Caco-2 (cell line): ENCODE data around the gene C1QA. TPM values are rescaled to one million over a fixed set of nuclear protein-coding genes. Genes with fewer than 3 reads are reported as not detected.

Experiments used
- BruUV-seq: library from RNA; stranded (reverse); fragments of 400-500 nt; replicated peaks from 2 replicates; lab custom pipeline; 2021; lab: Mats Ljungman, UMichigan
- CTCF ChIA-PET: fragments of 300-600 bp; sonication (Branson Sonifier 250); formaldehyde crosslinking; loops from one replicate; lab custom pipeline; 2022; ENCODE audit warnings: antibody characterized with exemption; lab: Charles Lee
- POLR2A ChIA-PET: fragments of 300-600 bp; sonication (Branson Sonifier 250); formaldehyde crosslinking; loops from one replicate; lab custom pipeline; 2022; ENCODE audit warnings: antibody characterized with exemption; lab: Charles Lee
- DNase-seq, 2 experiments: peaks; one replicate each; pipeline versions ENCODE4 v3.0.0 to v3.0.0-alpha.2; 2020 to 2022
- H3K27me3 ChIP-seq: replicated peaks from 2 replicates; pipeline ENCODE4 v1.6.0; 2011; ENCODE audit warnings: low read length; ENCODE audit not compliant: control insufficient read depth, insufficient read depth
- H3K36me3 ChIP-seq: 2 replicates; pipeline ENCODE4 v1.5.1; 2011; ENCODE audit warnings: low read length; ENCODE audit not compliant: control insufficient read depth, insufficient read depth
- H3K4me1 ChIP-seq: fragments of 250-450 bp; sonication (Bioruptor Pico); 2 replicates; pipeline ENCODE4 v1.5.1; 2020; ENCODE audit warnings: mild to moderate bottlenecking
- H3K4me3 ChIP-seq: 2 replicates; pipeline ENCODE4 v1.5.1; 2011; ENCODE audit warnings: low read depth, mild to moderate bottlenecking, control low read depth, low read length
- H3K9me3 ChIP-seq: fragments of 250-450 bp; sonication (Bioruptor Pico); 2 replicates; pipeline ENCODE4 v1.5.1; 2020; ENCODE audit warnings: mild to moderate bottlenecking, moderate library complexity
- H3K27ac Mint-ChIP-seq: one replicate; pipeline ENCODE4 v1.8.0; 2022; ENCODE audit warnings: mixed read lengths; ENCODE audit not compliant: unreplicated experiment
- H3K27me3 Mint-ChIP-seq: one replicate; pipeline ENCODE4 v1.8.0; 2022; ENCODE audit warnings: mixed read lengths; ENCODE audit not compliant: insufficient read depth, unreplicated experiment
- H3K36me3 Mint-ChIP-seq: one replicate; pipeline ENCODE4 v1.8.0; 2022; ENCODE audit warnings: mild to moderate bottlenecking, mixed read lengths; ENCODE audit not compliant: insufficient read depth, unreplicated experiment
- H3K4me1 Mint-ChIP-seq: one replicate; pipeline ENCODE4 v1.8.0; 2022; ENCODE audit warnings: low read depth, mixed read lengths; ENCODE audit not compliant: unreplicated experiment
- H3K4me3 Mint-ChIP-seq: one replicate; pipeline ENCODE4 v1.8.0; 2022; ENCODE audit warnings: mild to moderate bottlenecking, moderate library complexity, mixed read lengths; ENCODE audit not compliant: unreplicated experiment
- H3K9me3 Mint-ChIP-seq: one replicate; pipeline ENCODE4 v1.8.0; 2022; ENCODE audit warnings: mixed read lengths; ENCODE audit not compliant: unreplicated experiment
- CTCF ChIP-seq, 2 experiments: fragments of 200-600 bp in 1 of 2; IDR thresholded peaks; 1 replicate in 1 of 2; 2 replicates in 1 of 2; pipeline versions ENCODE4 v1.5.1 to v1.8.0; 2011 to 2022; ENCODE audit warnings: antibody characterized with exemption in 1 of 2, control low read depth in 1 of 2, inconsistent platforms in 1 of 2, low read depth in 1 of 2, low read length in 1 of 2, mild to moderate bottlenecking in 1 of 2, moderate library complexity in 1 of 2; ENCODE audit not compliant: insufficient read depth in 1 of 2, severe bottlenecking in 1 of 2, unreplicated experiment in 1 of 2
- intact Hi-C: fragments of 100-400 bp; cut with micrococcal nuclease; formaldehyde crosslinking; loops from one replicate; pipeline ENCODE4 v1.10.0; 2022; ENCODE audit not compliant: unreplicated experiment
- total RNA-seq: library from RNA; stranded (reverse); gene quantifications from 2 replicates; pipeline ENCODE4 v1.2.3, GENCODE V29; 2022

C1QA gene
- total RNA-seq, 1 experiment from 2014 or later: not detected

GRCh38 chr1:22651941-22652856 lies 15.8 kb downstream of the C1QA start:
- H3K4me1 Mint-ChIP-seq: no peaks in the 10 kb centered on the region
- no peaks in the 10 kb centered on the region for H3K9me3 Mint-ChIP-seq
- ChIA-PET CTCF (interaction anchor here (0.5 kb wide), 1 partner anchor 51 kb away, joined by 3 read pairs; no protein-coding TSS in a partner anchor), POLR2A (interaction anchor here (0.7 kb wide), 1 partner anchor 10 kb away, joined by 3 read pairs; no protein-coding TSS in a partner anchor)
- peaks cover 7% of the 10 kb centered on the region for H3K27me3 Mint-ChIP-seq
- Histone ChIP-seq H3K9me3 (no peaks in the 10 kb centered on the region), H3K4me3 (no peak overlapping the region), H3K36me3 (no peaks in the 10 kb centered on the region), H3K27me3 (no peaks in the 10 kb centered on the region), H3K4me1 (no peaks in the 10 kb centered on the region)
- no peaks in the 10 kb centered on the region for H3K36me3 Mint-ChIP-seq
- BruUV-seq: no TSS peak
- no peak overlapping the region for H3K27ac Mint-ChIP-seq
- TF ChIP-seq CTCF (IDR thresholded peaks at IDR 0.05; ENCODE audit: insufficient read depth in 1 of 2, low read depth in 1 of 2, low read length in 1 of 2, severe bottlenecking in 1 of 2, unreplicated experiment in 1 of 2): no peak
- DNase-seq: no peak
- H3K4me3 Mint-ChIP-seq: no peak overlapping the region
- intact Hi-C loops: no loop called here

- BruUV-seq: no TSS peak
- intact Hi-C loops: no loop called here
- no peak for DNase-seq
- Mint-ChIP-seq H3K27ac (no peak within 1 kb of the TSS), H3K4me3 (no peak within 1 kb of the TSS), H3K9me3 (no peaks in the 10 kb centered on the region), H3K4me1 (no peaks in the 10 kb centered on the region), H3K36me3 (no peaks in the 10 kb centered on the region), H3K27me3 (peaks cover 10% of the 10 kb centered on the region)
- H3K36me3 ChIP-seq: no peaks in the 10 kb centered on the region
- ChIA-PET CTCF (no interaction called here), POLR2A (no interaction called here)
- no peaks in the 10 kb centered on the region for H3K4me1 ChIP-seq
- H3K27me3 ChIP-seq: no peaks in the 10 kb centered on the region
- no peak within 1 kb of the TSS for H3K4me3 ChIP-seq
- H3K9me3 ChIP-seq: no peaks in the 10 kb centered on the region
- no peak for TF ChIP-seq CTCF (IDR thresholded peaks at IDR 0.05; ENCODE audit: insufficient read depth in 1 of 2, low read depth in 1 of 2, low read length in 1 of 2, severe bottlenecking in 1 of 2, unreplicated experiment in 1 of 2)
These were observed 16.5 kb downstream of the C1QA start, which contains the start of gene C1QB for GRCh38 chr1:22652881-22653316. C1QB (plus strand) TSS chr1:22653236; CDS start chr1:22659463, 6,227 bp downstream.

- no peaks in the 10 kb centered on the region for H3K36me3 ChIP-seq
- no TSS peak for BruUV-seq
- H3K9me3 ChIP-seq: no peaks in the 10 kb centered on the region
- no peak overlapping the region for H3K4me3 Mint-ChIP-seq
- H3K27me3 ChIP-seq: no peaks in the 10 kb centered on the region
- TF ChIP-seq CTCF (IDR thresholded peaks at IDR 0.05; ENCODE audit: insufficient read depth in 1 of 2, low read depth in 1 of 2, low read length in 1 of 2, severe bottlenecking in 1 of 2, unreplicated experiment in 1 of 2): peak in 1 of 2 experiments; percentile 24
- H3K27me3 Mint-ChIP-seq: peaks cover 10% of the 10 kb centered on the region
- no peak overlapping the region for H3K27ac Mint-ChIP-seq
- no peak for DNase-seq
- intact Hi-C loops: no loop called here
- H3K4me1 Mint-ChIP-seq: no peaks in the 10 kb centered on the region
- no peaks in the 10 kb centered on the region for H3K9me3 Mint-ChIP-seq
- ChIA-PET CTCF (interaction anchor here (0.6 to 0.7 kb wide), 2 partner anchors 54 to 1324 kb away, joined by 3 to 10 read pairs; no protein-coding TSS in a partner anchor), POLR2A (no interaction called here)
- H3K36me3 Mint-ChIP-seq: no peaks in the 10 kb centered on the region
- H3K4me3 ChIP-seq: no peak overlapping the region
- H3K4me1 ChIP-seq: no peaks in the 10 kb centered on the region
These were observed 18.3 kb downstream of the C1QA start for GRCh38 chr1:22654692-22655091.
